Measurements from ENCODE around the gene SYNGR1.

DNA sequence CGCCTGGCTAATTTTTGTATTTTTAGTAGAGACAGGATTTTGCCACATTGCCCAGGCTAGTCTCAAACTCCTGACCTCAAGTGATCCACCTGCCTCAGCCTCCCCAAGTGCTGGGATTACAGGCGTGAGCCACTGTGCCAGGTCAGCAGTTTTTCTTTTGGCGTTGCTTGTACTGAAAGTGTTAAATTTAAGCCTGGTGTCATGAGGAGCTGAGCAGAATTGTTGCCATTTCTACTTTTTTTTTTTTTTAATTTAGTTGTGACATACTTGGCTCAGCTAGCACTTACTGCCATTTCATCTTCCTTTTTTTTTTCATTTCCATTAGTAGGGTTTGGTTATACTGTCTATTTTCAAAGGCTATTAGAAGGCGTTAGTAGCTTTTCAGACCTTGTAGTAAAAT is 60.5 kb downstream of the SYNGR1 start:
- TF ChIP-seq CTCF (IDR thresholded peaks at IDR 0.05) (no peak), POLR2A (IDR thresholded peaks at IDR 0.05) (no peak)

All from thyroid gland (tissue), 4 donors.